Endothelial cell of umbilical vein (primary cell): ENCODE results near the gene KCNE4. TPM values are rescaled to one million over a fixed set of nuclear protein-coding genes. Genes with fewer than 3 reads are reported as not detected.

Source experiments
- BruUV-seq: library from RNA; stranded (reverse); fragments of 400-500 nt; replicated peaks from 2 replicates; lab custom pipeline; 2021; lab: Mats Ljungman, UMichigan
- CTCF ChIA-PET: fragments of 300-600, 350-600 bp; sonication (Branson Sonifier 250); formaldehyde crosslinking; loops from one replicate; lab custom pipeline; 2021; ENCODE audit warnings: antibody characterized with exemption, inconsistent platforms; lab: Charles Lee
- POLR2A ChIA-PET: fragments of 300-600, 350-600 bp; sonication (Branson Sonifier 250); formaldehyde crosslinking; loops from one replicate; lab custom pipeline; 2021; ENCODE audit warnings: antibody characterized with exemption, inconsistent platforms; lab: Charles Lee
- DNase-seq: peaks from one replicate; pipeline ENCODE4 v3.0.0-alpha.2; 2011; ENCODE audit warnings: low read depth, low spot score
- FAIRE-seq: peaks from 2 replicates; lab custom pipeline; 2011; peaks lifted over from hg19 to GRCh38; lab: Jason Lieb, UNC
- H2AFZ ChIP-seq: 2 replicates; pipeline ENCODE4 v1.6.0; 2012; ENCODE audit warnings: low read depth, low read length, control low read depth, inconsistent platforms
- H3K27ac ChIP-seq: 2 replicates; pipeline ENCODE4 v1.5.1; 2011; ENCODE audit warnings: low read depth, mild to moderate bottlenecking, control low read depth, low read length, moderate library complexity; ENCODE audit not compliant: insufficient read depth
- H3K27me3 ChIP-seq, 2 experiments: 2 replicates each; pipeline versions ENCODE4 v1.6.0 to v1.6.1; 2011; ENCODE audit warnings: low read length in 2 of 2, mixed read lengths in 1 of 2; ENCODE audit not compliant: control insufficient read depth in 2 of 2, insufficient read depth in 2 of 2
- H3K36me3 ChIP-seq, 2 experiments: 2 replicates in 1 of 2; 3 replicates in 1 of 2; pipeline ENCODE4 v1.5.1; 2011; ENCODE audit warnings: low read length in 2 of 2, mild to moderate bottlenecking in 1 of 2, moderate library complexity in 1 of 2; ENCODE audit not compliant: control insufficient read depth in 2 of 2, insufficient read depth in 2 of 2; ENCODE audit errors: extremely low read depth in 1 of 2
- H3K4me1 ChIP-seq: 3 replicates; pipeline ENCODE4 v1.5.1; 2011; ENCODE audit warnings: mild to moderate bottlenecking, low read length; ENCODE audit not compliant: control insufficient read depth, insufficient read depth; ENCODE audit errors: extremely low read depth
- H3K4me2 ChIP-seq: 2 replicates; pipeline ENCODE4 v1.6.1; 2011; ENCODE audit warnings: low read length, control low read depth, mixed read lengths; ENCODE audit not compliant: insufficient read depth
- H3K4me3 ChIP-seq, 3 experiments: fragments of 200-600 bp in 1 of 3; sonication (generic), shearing (Covaris generic) in 1 of 3; replicated peaks in 1 of 3; 2 replicates each; pipeline ENCODE4 v1.5.1; 2011 to 2016; ENCODE audit warnings: control low read depth in 3 of 3, low read length in 3 of 3, mild to moderate bottlenecking in 2 of 3, inconsistent platforms in 1 of 3, low read depth in 1 of 3, moderate library complexity in 1 of 3; ENCODE audit not compliant: insufficient read depth in 1 of 3
- H3K79me2 ChIP-seq: 2 replicates; pipeline ENCODE4 v1.6.0; 2012; ENCODE audit warnings: low read length, inconsistent platforms; ENCODE audit not compliant: control insufficient read depth, insufficient read depth
- H3K9ac ChIP-seq: replicated peaks from 2 replicates; pipeline ENCODE3; 2011; ENCODE audit warnings: low read length, control low read depth; ENCODE audit not compliant: insufficient read depth; ENCODE audit errors: extremely low read depth
- H3K9me1 ChIP-seq: replicated peaks from 3 replicates; pipeline ENCODE4 v1.6.0; 2011; ENCODE audit warnings: mild to moderate bottlenecking, low read length; ENCODE audit not compliant: control insufficient read depth, insufficient read depth; ENCODE audit errors: extremely low read depth
- H3K9me3 ChIP-seq: replicated peaks from 2 replicates; pipeline ENCODE4 v1.5.1; 2012; ENCODE audit warnings: low read length, inconsistent platforms; ENCODE audit not compliant: control insufficient read depth, insufficient read depth
- H4K20me1 ChIP-seq: replicated peaks from 2 replicates; pipeline ENCODE3; 2011; ENCODE audit warnings: mild to moderate bottlenecking, low read length; ENCODE audit not compliant: control insufficient read depth, insufficient read depth; ENCODE audit errors: extremely low read depth
- EZH2 ChIP-seq: IDR thresholded peaks from 2 replicates; pipeline ENCODE4 v1.6.1; 2012; ENCODE audit warnings: borderline replicate concordance, low read depth, mild to moderate bottlenecking, moderate library complexity, low read length, inconsistent platforms; ENCODE audit not compliant: severe bottlenecking
- FOS ChIP-seq: IDR thresholded peaks from 2 replicates; pipeline ENCODE4 v1.6.1; 2011; ENCODE audit warnings: mild to moderate bottlenecking, low read length, moderate library complexity, borderline replicate concordance; ENCODE audit not compliant: insufficient read depth
- GATA2 ChIP-seq: IDR thresholded peaks from 2 replicates; pipeline ENCODE4 v1.7.0; 2011; ENCODE audit warnings: low read depth, mild to moderate bottlenecking, moderate library complexity, mixed read lengths, low read length; ENCODE audit not compliant: insufficient read length, insufficient read depth
- JUN ChIP-seq: IDR thresholded peaks from 2 replicates; pipeline ENCODE4 v1.6.1; 2011; ENCODE audit warnings: borderline replicate concordance, low read depth; ENCODE audit not compliant: insufficient read length, insufficient read depth
- MYC ChIP-seq: IDR thresholded peaks from one replicate; pipeline ENCODE4 v1.6.1; 2011; ENCODE audit warnings: mild to moderate bottlenecking, low read depth, low read length
- POLR2A ChIP-seq: IDR thresholded peaks from 2 replicates; pipeline ENCODE4 v1.6.1; 2012; ENCODE audit warnings: low read depth, mild to moderate bottlenecking, control low read depth, low read length
- POLR2AphosphoS5 ChIP-seq: IDR thresholded peaks from 2 replicates; pipeline ENCODE4 v1.6.1; 2012; ENCODE audit warnings: low read depth, mild to moderate bottlenecking, control low read depth, low read length, moderate library complexity; ENCODE audit not compliant: insufficient read depth
- dilution Hi-C: fragments of 300-500 bp; cut with MboI; formaldehyde crosslinking; loops from one replicate; pipeline ENCODE4 v1.15.0; 2019; ENCODE audit warnings: low sequenced_read_pairs; ENCODE audit not compliant: extremely low pct_ligation_motif_present
- intact Hi-C: fragments of 100-400 bp; cut with micrococcal nuclease; formaldehyde crosslinking; loops from one replicate; pipeline ENCODE4 v1.10.0; 2022
- polyA plus RNA-seq, 4 experiments: library from polyadenylated mRNA; depleted of rRNA in 3 of 4; stranded (reverse) in 3 of 4; unstranded in 1 of 4; fragments of >200 nt; gene quantifications; 2 replicates each; pipeline versions ENCODE4 v1.2.1 to v1.2.3, GENCODE V29; 2011 to 2012; ENCODE audit warnings: missing spikeins in 1 of 4
- total RNA-seq: library from RNA; stranded (reverse); gene quantifications from 2 replicates; pipeline ENCODE4 v1.2.3, GENCODE V29; 2021
- TF ChIP-seq, protein P1 (sequence below), 2 donors: IDR thresholded peaks; 1 replicate in 1 of 2; 2 replicates in 1 of 2; pipeline ENCODE4 v1.5.1; 2011; ENCODE audit warnings: low read length in 2 of 2, mild to moderate bottlenecking in 2 of 2, moderate library complexity in 2 of 2, control low read depth in 1 of 2, inconsistent platforms in 1 of 2, low read depth in 1 of 2; ENCODE audit not compliant: insufficient read depth in 1 of 2; ENCODE audit errors: extremely low read depth in 1 of 2
- TF ChIP-seq, protein P2 (sequence below): IDR thresholded peaks from 2 replicates; pipeline ENCODE4 v1.6.1; 2011; ENCODE audit not compliant: insufficient read depth, insufficient read length

KCNE4 gene
- total and polyA plus RNA-seq, 2 donors (not counting 3 experiments of a cell fraction or from before 2014, with no cell fraction given): 0.01 TPM; not detected in 1

DNA sequence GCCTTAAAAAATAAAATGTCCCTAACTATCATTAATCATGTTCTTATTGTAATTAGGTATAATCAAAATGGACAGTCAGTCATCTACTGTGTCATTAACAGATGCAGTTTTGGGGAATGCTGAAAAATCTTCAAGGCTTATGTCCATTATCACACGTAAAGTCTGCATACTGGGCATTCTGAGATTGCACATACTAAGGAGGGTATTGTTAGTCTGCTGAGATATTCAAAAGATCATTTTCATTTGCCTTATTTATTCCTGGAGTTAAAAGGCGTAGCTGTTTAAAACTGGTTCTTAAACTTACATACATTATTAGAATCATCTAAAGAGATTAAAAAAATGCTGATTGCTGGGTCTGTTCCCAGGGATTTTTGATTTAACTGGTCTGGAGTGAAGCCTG, 27.4 kb downstream of the KCNE4 start:
- CTCF ChIA-PET: no interaction called here
- H3K27ac ChIP-seq: no peak overlapping the region
- no peaks in the 10 kb centered on the region for H3K9me1 ChIP-seq
- POLR2A ChIA-PET: no interaction called here
- H3K4me2 ChIP-seq: no peak overlapping the region
- no peak overlapping the region for H3K9ac ChIP-seq
- no peaks in the 10 kb centered on the region for H4K20me1 ChIP-seq
- H3K4me3 ChIP-seq: no peak overlapping the region
- H2AFZ ChIP-seq: no peak overlapping the region
- FAIRE-seq (no peak), DNase-seq (no peak)
- TF ChIP-seq JUN (no peak), FOS (no peak), POLR2A (no peak), EZH2 (no peak), GATA2 (no peak), POLR2AphosphoS5 (no peak), MYC (no peak)
- TF ChIP-seq, protein P1, sequence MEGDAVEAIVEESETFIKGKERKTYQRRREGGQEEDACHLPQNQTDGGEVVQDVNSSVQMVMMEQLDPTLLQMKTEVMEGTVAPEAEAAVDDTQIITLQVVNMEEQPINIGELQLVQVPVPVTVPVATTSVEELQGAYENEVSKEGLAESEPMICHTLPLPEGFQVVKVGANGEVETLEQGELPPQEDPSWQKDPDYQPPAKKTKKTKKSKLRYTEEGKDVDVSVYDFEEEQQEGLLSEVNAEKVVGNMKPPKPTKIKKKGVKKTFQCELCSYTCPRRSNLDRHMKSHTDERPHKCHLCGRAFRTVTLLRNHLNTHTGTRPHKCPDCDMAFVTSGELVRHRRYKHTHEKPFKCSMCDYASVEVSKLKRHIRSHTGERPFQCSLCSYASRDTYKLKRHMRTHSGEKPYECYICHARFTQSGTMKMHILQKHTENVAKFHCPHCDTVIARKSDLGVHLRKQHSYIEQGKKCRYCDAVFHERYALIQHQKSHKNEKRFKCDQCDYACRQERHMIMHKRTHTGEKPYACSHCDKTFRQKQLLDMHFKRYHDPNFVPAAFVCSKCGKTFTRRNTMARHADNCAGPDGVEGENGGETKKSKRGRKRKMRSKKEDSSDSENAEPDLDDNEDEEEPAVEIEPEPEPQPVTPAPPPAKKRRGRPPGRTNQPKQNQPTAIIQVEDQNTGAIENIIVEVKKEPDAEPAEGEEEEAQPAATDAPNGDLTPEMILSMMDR (IDR thresholded peaks at IDR 0.05; ENCODE audit: extremely low read depth in 1 of 2, insufficient read depth in 1 of 2, low read depth in 1 of 2, low read length in 2 of 2): no peak
- TF ChIP-seq, protein P2, sequence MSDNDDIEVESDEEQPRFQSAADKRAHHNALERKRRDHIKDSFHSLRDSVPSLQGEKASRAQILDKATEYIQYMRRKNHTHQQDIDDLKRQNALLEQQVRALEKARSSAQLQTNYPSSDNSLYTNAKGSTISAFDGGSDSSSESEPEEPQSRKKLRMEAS: no peak
- H3K36me3 ChIP-seq: no peaks in the 10 kb centered on the region
- H3K27me3 ChIP-seq: no peaks in the 10 kb centered on the region
- dilution Hi-C loops: no loop called here
- no peaks in the 10 kb centered on the region for H3K79me2 ChIP-seq
- no TSS peak for BruUV-seq
- intact Hi-C loops: no loop called here
- H3K4me1 ChIP-seq: no peaks in the 10 kb centered on the region
- H3K9me3 ChIP-seq: no peaks in the 10 kb centered on the region
